ENCODE measurements around the gene PSMG1. TPM values are rescaled to one million over a fixed set of nuclear protein-coding genes. Genes with fewer than 3 reads are reported as not detected.

The PSMG1 gene
- total and polyA plus RNA-seq, 9 of the 15 experiments (the other 6 are each of a cell fraction or from before 2014, with no cell fraction given), result 54.5 to 427 (median 328) TPM

- Histone ChIP-seq H3K9me1 (ENCODE audit: control insufficient read depth, insufficient read depth, low read length) (no peaks in the 10 kb centered on the region), H3K36me3 (ENCODE audit: control insufficient read depth, insufficient read depth, low read length) (peaks cover 82% of the 10 kb centered on the region), H2AFZ (ENCODE audit: low read depth, low read length) (no peak overlapping the region), H3K9ac (ENCODE audit: insufficient read depth in 1 of 2, low read depth in 2 of 2, low read length in 2 of 2) (no peak overlapping the region), H3K4me3 (no peak overlapping the region), H3K4me1 (replicated peaks in 1 of 2; ENCODE audit: control insufficient read depth in 2 of 2, insufficient read depth in 2 of 2, low read length in 2 of 2) (no peaks in the 10 kb centered on the region), H3K27me3 (ENCODE audit: control insufficient read depth in 2 of 2, insufficient read depth in 2 of 2, low read length in 2 of 2) (no peaks in the 10 kb centered on the region), H3K9me3 (replicated peaks; ENCODE audit: control insufficient read depth, insufficient read depth, low read depth, low read length) (no peaks in the 10 kb centered on the region), H3K79me2 (ENCODE audit: control insufficient read depth, insufficient read depth, low read length) (no peaks in the 10 kb centered on the region), H4K20me1 (replicated peaks; ENCODE audit: control insufficient read depth, insufficient read depth, low read length) (no peaks in the 10 kb centered on the region), H3K4me2 (ENCODE audit: insufficient read depth, low read length) (no peak overlapping the region), H3K27ac (ENCODE audit: extremely low read depth, low read depth, low read length) (no peak overlapping the region)
- no peak for FAIRE-seq
- BruUV-seq (replicated peaks), result no TSS peak
- no peak for DNase-seq (ENCODE audit: extremely low read depth in 1 of 4, low spot score in 3 of 4)
- ChIA-PET CTCF (ENCODE audit: low intra/inter-chr PET ratio) (no interaction called here), POLR2A (no interaction called here)
- WGBS (ENCODE audit: insufficient coverage, low coverage, missing lambda C conversion rate), result 99% methylated on average over 3 of the region's 3 CpGs
- no peak for TF ChIP-seq ZNF324 (CRISPR knock-in tag; IDR thresholded peaks at IDR 0.05)
- TF ChIP-seq HDAC6 (IDR thresholded peaks at IDR 0.05; ENCODE audit: low read depth, low read length), result no peak
- no peak for TF ChIP-seq ZNF277 (CRISPR knock-in tag; IDR thresholded peaks at IDR 0.05; ENCODE audit: borderline replicate concordance)
- TF ChIP-seq HMG20A (CRISPR knock-in tag; conservative IDR thresholded peaks at IDR 0.05), result no peak
- no peak for TF ChIP-seq ZNF583 (CRISPR knock-in tag; IDR thresholded peaks at IDR 0.05)
- intact Hi-C loops (cut with micrococcal nuclease) (no loop called here), in situ Hi-C loops (cut with MboI) (no loop called here)
- ATAC-seq, result no peak
These were observed 41.7 kb upstream of the PSMG1 start for GRCh38 chr21:39224930-39225329.

GRCh38 chr21:39221997-39222486, 38.8 kb upstream of the PSMG1 start:
- H3K9ac ChIP-seq (ENCODE audit: insufficient read depth in 1 of 2, low read depth in 2 of 2, low read length in 2 of 2), result no peak overlapping the region
- no peak for ATAC-seq
- H3K27me3 ChIP-seq (ENCODE audit: control insufficient read depth in 2 of 2, insufficient read depth in 2 of 2, low read length in 2 of 2), result no peaks in the 10 kb centered on the region
- intact Hi-C loops (cut with micrococcal nuclease) (no loop called here), in situ Hi-C loops (cut with MboI) (no loop called here)
- no peaks in the 10 kb centered on the region for H3K9me1 ChIP-seq (ENCODE audit: control insufficient read depth, insufficient read depth, low read length)
- CTCF ChIA-PET (ENCODE audit: low intra/inter-chr PET ratio), result no interaction called here
- H3K79me2 ChIP-seq (ENCODE audit: control insufficient read depth, insufficient read depth, low read length), result no peaks in the 10 kb centered on the region
- H4K20me1 ChIP-seq (replicated peaks; ENCODE audit: control insufficient read depth, insufficient read depth, low read length), result no peaks in the 10 kb centered on the region
- POLR2A ChIA-PET, result interaction anchor here (1.5 to 3.5 kb wide), 2 partner anchors 11 to 12 kb away, joined by 3 to 10 read pairs; no protein-coding TSS in a partner anchor
- H3K4me3 ChIP-seq, result no peak overlapping the region
- BruUV-seq (replicated peaks), result no TSS peak
- no peak overlapping the region for H3K27ac ChIP-seq (ENCODE audit: extremely low read depth, low read depth, low read length)
- no peak for FAIRE-seq
- no peak overlapping the region for H2AFZ ChIP-seq (ENCODE audit: low read depth, low read length)
- no peak for DNase-seq (ENCODE audit: extremely low read depth in 1 of 4, low spot score in 3 of 4)
- WGBS (ENCODE audit: insufficient coverage, low coverage, missing lambda C conversion rate), result 92% methylated on average over 3 of the region's 3 CpGs
- H3K36me3 ChIP-seq (ENCODE audit: control insufficient read depth, insufficient read depth, low read length), result peaks cover 77% of the 10 kb centered on the region
- H3K4me1 ChIP-seq (replicated peaks in 1 of 2; ENCODE audit: control insufficient read depth in 2 of 2, insufficient read depth in 2 of 2, low read length in 2 of 2), result no peaks in the 10 kb centered on the region
- no peak overlapping the region for H3K4me2 ChIP-seq (ENCODE audit: insufficient read depth, low read length)
- H3K9me3 ChIP-seq (replicated peaks; ENCODE audit: control insufficient read depth, insufficient read depth, low read depth, low read length), result no peaks in the 10 kb centered on the region
- no peak for TF ChIP-seq BACH1 (tag; IDR thresholded peaks at IDR 0.05)
- TF ChIP-seq HMBOX1 (IDR thresholded peaks at IDR 0.05), result no peak
- TF ChIP-seq KLF10 (CRISPR knock-in tag; IDR thresholded peaks at IDR 0.05), result no peak
- TF ChIP-seq NCOA2 (IDR thresholded peaks at IDR 0.05; ENCODE audit: partially characterized antibody in 2 of 2), result no peak
- no peak for TF ChIP-seq E2F4 (CRISPR knock-in tag; IDR thresholded peaks at IDR 0.05; ENCODE audit: low read depth)
- TF ChIP-seq ZNF696 (CRISPR knock-in tag; conservative IDR thresholded peaks at IDR 0.05), result no peak
- TF ChIP-seq ELF4 (CRISPR knock-in tag; IDR thresholded peaks at IDR 0.05), result no peak
- TF ChIP-seq SAFB2 (IDR thresholded peaks at IDR 0.05; ENCODE audit: borderline replicate concordance, low read depth, low read length, severe bottlenecking), result no peak
